Upper lobe of left lung (tissue), 6 donors: ENCODE results near the gene UTP25. TPM values are rescaled to one million over a fixed set of nuclear protein-coding genes. Genes with fewer than 3 reads are reported as not detected.

Source experiments
- ATAC-seq, 2 donors: fragments of 200-7000 bp; cut with Tn5 transposase; one replicate each; pipeline ENCODE4 v1.9.1; 2022; ENCODE audit warnings: mild to moderate bottlenecking in 2 of 2, moderate library complexity in 2 of 2; ENCODE audit not compliant: low FRiP score in 2 of 2
- DNase-seq, 2 donors: peaks; one replicate each; pipeline ENCODE4 v3.0.0-alpha.2; 2019 to 2020
- H3K27ac ChIP-seq, 4 donors: fragments of 200-600 bp; sonication (generic); one replicate each; pipeline ENCODE4 v1.5.1; 2016 to 2019
- H3K27me3 ChIP-seq, 4 donors: fragments of 200-600 bp; sonication (generic); one replicate each; pipeline ENCODE4 v1.5.1; 2017 to 2019
- H3K36me3 ChIP-seq, 4 donors: fragments of 200-600 bp; sonication (generic); one replicate each; pipeline ENCODE4 v1.5.1; 2016 to 2019
- H3K4me1 ChIP-seq, 4 donors: fragments of 200-600 bp; sonication (generic); one replicate each; pipeline ENCODE4 v1.5.1; 2018 to 2019
- H3K4me3 ChIP-seq, 4 donors: fragments of 200-600 bp; sonication (generic); one replicate each; pipeline ENCODE4 v1.5.1; 2017 to 2019; ENCODE audit warnings: mild to moderate bottlenecking in 2 of 4, moderate library complexity in 1 of 4
- H3K9me3 ChIP-seq, 4 donors: fragments of 200-600 bp; sonication (generic); one replicate each; pipeline ENCODE4 v1.5.1; 2018 to 2019
- CTCF ChIP-seq, 6 experiments: fragments of 450-650 bp in 4 of 6; fragments of 200-600 bp in 2 of 6; sonication (generic) in 2 of 6; IDR thresholded peaks; one replicate each; pipeline ENCODE4 v1.5.1; 2016 to 2019; ENCODE audit warnings: antibody characterized with exemption in 6 of 6
- EP300 ChIP-seq, 4 donors: sonication (generic); formaldehyde crosslinking; IDR thresholded peaks; one replicate each; pipeline ENCODE4 v1.5.1; 2017; ENCODE audit warnings: antibody characterized with exemption in 4 of 4, control low read depth in 2 of 4
- POLR2A ChIP-seq, 4 donors: fragments of 450-650 bp; IDR thresholded peaks; one replicate each; pipeline ENCODE4 v1.5.1; 2016 to 2017; ENCODE audit warnings: antibody characterized with exemption in 4 of 4, mild to moderate bottlenecking in 2 of 4
- POLR2AphosphoS5 ChIP-seq, 2 donors: sonication (generic); formaldehyde crosslinking; IDR thresholded peaks; one replicate each; pipeline ENCODE4 v1.5.1; 2017; ENCODE audit warnings: antibody characterized with exemption in 2 of 2
- WGBS, 2 donors: methylation state at CpG; one replicate each; pipeline ENCODE4 v1.1.5; 2017 to 2018; 5-methylcytosine and 5-hydroxymethylcytosine counted together
- total RNA-seq, 6 donors: library from RNA; depleted of rRNA in 4 of 6; stranded (reverse); fragments of >200 nt in 4 of 6; gene quantifications; one replicate each; pipeline versions ENCODE4 v1.1.0 to v1.2.1, GENCODE V29; 2016 to 2021
- donor health status: DM: no; HTN: no; CAD: no; lungs with moderate emphysema.
- donor health status: DM: no; HTN: yes; CAD: no; lungs with severe emphysema.

UTP25 gene
- total RNA-seq, 6 donors from 2014 or later, result 2.4 to 9.4 (median 7.9) TPM

DNA sequence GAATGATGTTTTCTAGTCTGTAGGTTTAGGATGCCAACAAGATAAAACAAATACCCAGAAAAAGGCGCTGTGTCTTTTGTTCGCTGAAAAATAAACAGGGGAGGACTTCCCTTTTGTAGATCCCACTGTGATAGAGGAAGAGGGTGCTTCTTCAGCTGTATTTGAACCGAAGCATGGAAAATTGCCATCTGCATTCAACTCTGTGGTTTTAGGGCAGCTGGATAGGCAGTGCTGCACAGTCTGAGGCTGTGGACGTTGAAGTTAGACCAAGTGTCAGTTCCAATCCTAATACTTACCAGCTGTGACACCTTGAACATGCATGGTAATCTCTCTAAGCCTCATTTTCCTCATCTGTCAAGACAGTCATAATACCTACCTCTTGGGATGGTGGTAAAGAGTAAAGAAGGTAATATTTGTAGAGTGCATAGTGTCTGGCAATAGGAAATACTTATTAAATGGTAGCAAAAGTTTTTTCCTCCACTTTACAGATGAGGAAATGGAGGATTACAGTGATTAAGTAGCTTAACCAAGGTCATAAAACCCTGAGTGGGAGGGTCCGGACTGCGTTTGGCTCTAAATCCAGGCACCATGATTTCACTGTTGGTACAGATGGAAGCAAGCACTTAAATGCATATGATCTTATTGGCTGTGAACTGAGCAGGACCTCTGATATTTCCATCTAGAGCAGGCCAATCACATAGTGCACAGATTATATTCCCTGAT is 48.5 kb downstream of the UTP25 start:
- 77 to 84% methylated on average over 6 of the region's 6 CpGs for WGBS, 2 donors
- Histone ChIP-seq H3K36me3 (no peaks in the 10 kb centered on the region), H3K9me3 (no peaks in the 10 kb centered on the region), H3K27ac (no peak overlapping the region), H3K4me3 (no peak overlapping the region), H3K4me1 (no peaks in the 10 kb centered on the region), H3K27me3 (no peaks in the 10 kb centered on the region)
- ATAC-seq, result no peak
- TF ChIP-seq EP300 (IDR thresholded peaks at IDR 0.05) (no peak), POLR2AphosphoS5 (IDR thresholded peaks at IDR 0.05) (no peak), CTCF (IDR thresholded peaks at IDR 0.05) (no peak), POLR2A (IDR thresholded peaks at IDR 0.05) (no peak)
- no peak for DNase-seq

DNA sequence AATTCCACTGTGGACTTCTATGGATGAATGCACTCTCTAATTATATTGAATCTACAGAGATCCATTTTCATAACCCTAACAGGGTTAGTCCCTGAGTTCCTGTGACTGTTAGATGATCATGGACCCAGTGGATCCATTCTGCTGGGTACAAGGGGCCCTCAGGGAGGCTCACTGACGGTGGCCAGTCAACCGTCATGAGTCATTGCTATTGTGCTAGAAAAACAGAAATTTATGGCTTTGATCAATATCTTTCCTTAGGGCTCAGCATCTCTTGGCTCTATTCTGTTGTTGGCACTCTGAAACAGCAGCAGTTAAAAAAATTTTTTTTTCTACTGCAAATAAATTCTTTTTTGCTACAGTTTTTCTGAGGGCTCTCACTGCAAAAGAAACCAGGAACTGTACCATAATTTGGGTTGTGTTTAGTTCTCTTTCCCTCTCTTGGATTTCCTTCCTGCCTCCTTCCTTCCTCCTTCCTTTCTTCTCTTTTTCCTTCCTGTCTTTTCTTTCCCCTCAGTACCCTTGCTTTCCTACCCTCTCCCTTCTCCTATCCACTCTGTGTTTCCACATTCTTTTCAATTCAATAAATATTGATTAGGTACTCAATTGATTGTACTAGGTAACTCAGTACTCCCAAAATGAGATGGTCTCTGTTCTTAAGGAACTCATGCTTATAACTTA is 49.5 kb downstream of the UTP25 start:
- WGBS, 2 donors, result 66 to 75% methylated on average over 2 of the region's 2 CpGs
- no peaks in the 10 kb centered on the region for H3K27me3 ChIP-seq
- H3K27ac ChIP-seq, result no peak overlapping the region
- TF ChIP-seq EP300 (IDR thresholded peaks at IDR 0.05) (no peak), CTCF (IDR thresholded peaks at IDR 0.05) (no peak), POLR2A (IDR thresholded peaks at IDR 0.05) (no peak), POLR2AphosphoS5 (IDR thresholded peaks at IDR 0.05) (no peak)
- no peak for ATAC-seq
- no peaks in the 10 kb centered on the region for H3K36me3 ChIP-seq
- no peaks in the 10 kb centered on the region for H3K4me1 ChIP-seq
- DNase-seq, result no peak
- no peaks in the 10 kb centered on the region for H3K9me3 ChIP-seq
- H3K4me3 ChIP-seq, result no peak overlapping the region

- H3K27me3 ChIP-seq, result no peaks in the 10 kb centered on the region
- DNase-seq, result no peak
- no peaks in the 10 kb centered on the region for H3K9me3 ChIP-seq
- no peak overlapping the region for H3K4me3 ChIP-seq
- no peaks in the 10 kb centered on the region for H3K4me1 ChIP-seq
- no peaks in the 10 kb centered on the region for H3K36me3 ChIP-seq
- ATAC-seq, result no peak
- H3K27ac ChIP-seq, result no peak overlapping the region
- 87 to 91% methylated on average over 1 of the region's 1 CpG for WGBS, 2 donors
- TF ChIP-seq POLR2A (IDR thresholded peaks at IDR 0.05) (no peak), POLR2AphosphoS5 (IDR thresholded peaks at IDR 0.05) (no peak), EP300 (IDR thresholded peaks at IDR 0.05) (no peak), CTCF (IDR thresholded peaks at IDR 0.05) (no peak)
These were observed 51.2 kb downstream of the UTP25 start for GRCh38 chr1:209878964-209879363.

DNA sequence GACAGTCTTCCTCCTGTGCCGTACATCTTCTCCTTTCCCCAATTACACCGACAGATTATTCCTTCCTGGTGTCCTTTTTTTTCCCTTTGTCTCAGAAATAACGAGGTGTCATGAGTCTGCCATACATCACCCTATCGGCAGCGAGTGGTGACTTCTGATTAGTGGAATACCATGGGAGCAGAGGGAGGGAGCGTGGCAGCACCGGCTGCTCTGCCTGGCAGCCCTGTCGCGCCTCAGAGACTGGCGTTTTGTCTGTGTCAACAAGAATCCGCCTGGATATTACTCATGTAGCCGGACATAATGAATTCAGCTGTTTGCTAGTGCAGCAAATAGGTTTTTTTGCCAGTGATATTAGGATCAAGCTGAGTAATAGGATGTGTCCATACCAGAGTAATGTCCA is 51.8 kb downstream of the UTP25 start:
- ATAC-seq, result no peak
- no peaks in the 10 kb centered on the region for H3K27me3 ChIP-seq
- TF ChIP-seq CTCF (IDR thresholded peaks at IDR 0.05) (no peak), EP300 (IDR thresholded peaks at IDR 0.05) (no peak), POLR2AphosphoS5 (IDR thresholded peaks at IDR 0.05) (no peak), POLR2A (IDR thresholded peaks at IDR 0.05) (no peak)
- 79 to 81% methylated on average over 12 of the region's 12 CpGs for WGBS, 2 donors
- no peak overlapping the region for H3K4me3 ChIP-seq
- no peak overlapping the region for H3K27ac ChIP-seq
- H3K9me3 ChIP-seq, result no peaks in the 10 kb centered on the region
- no peaks in the 10 kb centered on the region for H3K36me3 ChIP-seq
- DNase-seq, result peak in 1 of 2 donors; percentile 36
- H3K4me1 ChIP-seq, result no peaks in the 10 kb centered on the region
